ENCODE results near the gene SOX4. TPM values are rescaled to one million over a fixed set of nuclear protein-coding genes. Genes with fewer than 3 reads are reported as not detected.

Gene SOX4
- total RNA-seq, 6 experiments from 2014 or later, result 0.81 to 22.5 (median 2.4) TPM

DNA sequence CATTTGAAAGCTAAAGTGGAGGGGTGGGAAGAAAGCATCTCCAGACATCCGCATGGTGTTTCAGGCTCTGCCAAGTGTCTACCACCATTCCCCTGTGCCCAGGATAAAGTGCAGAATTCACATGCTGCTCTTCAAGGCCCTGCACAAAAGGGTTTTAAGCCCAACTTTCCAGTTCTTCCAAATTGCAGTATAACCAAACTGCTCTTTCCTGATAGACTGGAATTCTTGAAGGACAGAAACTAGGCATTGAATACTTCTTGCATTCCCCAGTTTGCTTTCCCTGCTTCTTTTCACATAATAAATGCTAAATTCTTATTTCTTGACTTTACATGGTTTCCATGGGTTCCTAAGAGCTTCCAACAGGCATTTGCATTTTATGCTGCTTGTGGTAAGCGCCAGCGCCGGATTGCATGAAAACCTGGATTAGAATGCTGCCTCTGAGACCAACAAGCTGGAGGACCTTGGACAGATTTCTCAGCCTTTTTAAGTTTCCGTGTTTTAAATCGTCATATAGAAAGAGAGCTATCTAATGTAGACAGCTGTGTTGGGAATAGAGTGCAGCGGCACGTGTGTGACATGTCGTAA, 7.9 kb downstream of the SOX4 start:
- no peak for DNase-seq
- no peak for ATAC-seq
- intact Hi-C loops (cut with DNase I), result no loop called here
- H3K4me3 ChIP-seq, result no peak overlapping the region
- no peak for TF ChIP-seq POLR2A (IDR thresholded peaks at IDR 0.05)
- TF ChIP-seq, protein P1, sequence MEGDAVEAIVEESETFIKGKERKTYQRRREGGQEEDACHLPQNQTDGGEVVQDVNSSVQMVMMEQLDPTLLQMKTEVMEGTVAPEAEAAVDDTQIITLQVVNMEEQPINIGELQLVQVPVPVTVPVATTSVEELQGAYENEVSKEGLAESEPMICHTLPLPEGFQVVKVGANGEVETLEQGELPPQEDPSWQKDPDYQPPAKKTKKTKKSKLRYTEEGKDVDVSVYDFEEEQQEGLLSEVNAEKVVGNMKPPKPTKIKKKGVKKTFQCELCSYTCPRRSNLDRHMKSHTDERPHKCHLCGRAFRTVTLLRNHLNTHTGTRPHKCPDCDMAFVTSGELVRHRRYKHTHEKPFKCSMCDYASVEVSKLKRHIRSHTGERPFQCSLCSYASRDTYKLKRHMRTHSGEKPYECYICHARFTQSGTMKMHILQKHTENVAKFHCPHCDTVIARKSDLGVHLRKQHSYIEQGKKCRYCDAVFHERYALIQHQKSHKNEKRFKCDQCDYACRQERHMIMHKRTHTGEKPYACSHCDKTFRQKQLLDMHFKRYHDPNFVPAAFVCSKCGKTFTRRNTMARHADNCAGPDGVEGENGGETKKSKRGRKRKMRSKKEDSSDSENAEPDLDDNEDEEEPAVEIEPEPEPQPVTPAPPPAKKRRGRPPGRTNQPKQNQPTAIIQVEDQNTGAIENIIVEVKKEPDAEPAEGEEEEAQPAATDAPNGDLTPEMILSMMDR (IDR thresholded peaks at IDR 0.05), result no peak
- H3K27me3 ChIP-seq, result no peaks in the 10 kb centered on the region
- 95% methylated on average over 9 of the region's 9 CpGs for WGBS (ENCODE audit: insufficient coverage, low coverage, low lambda C conversion rate, missing lambda C conversion rate)
- H3K9me3 ChIP-seq, result no peaks in the 10 kb centered on the region
- no peaks in the 10 kb centered on the region for H3K36me3 ChIP-seq
- no peak overlapping the region for H3K27ac ChIP-seq
- no peaks in the 10 kb centered on the region for H3K4me1 ChIP-seq

DNA sequence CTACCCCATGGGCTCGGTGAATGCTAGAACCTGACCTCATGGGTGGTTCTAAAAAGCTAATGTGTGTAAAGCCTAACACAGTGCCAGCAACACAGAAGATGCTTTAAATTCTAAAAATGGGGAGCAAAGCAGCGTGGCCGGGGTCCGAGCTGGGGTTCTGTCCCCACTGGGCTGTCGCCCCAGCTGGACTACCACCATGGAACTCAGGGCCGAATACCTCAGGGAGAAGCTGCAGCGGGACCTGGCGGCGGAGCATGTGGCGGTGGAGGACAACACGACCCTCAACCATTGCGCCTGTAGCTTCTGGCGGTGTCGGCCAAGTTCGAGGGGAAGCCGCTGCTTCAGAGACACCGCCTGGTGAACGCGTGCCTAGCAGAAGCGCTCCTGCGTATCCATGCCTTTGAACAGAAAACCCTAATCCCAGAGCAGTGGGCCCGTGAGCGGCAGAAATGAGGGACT, 8.4 kb downstream of the SOX4 start:
- H3K4me3 ChIP-seq, result no peak overlapping the region
- WGBS (ENCODE audit: insufficient coverage, low coverage, low lambda C conversion rate, missing lambda C conversion rate), result 97% methylated on average over 8 of the region's 23 CpGs
- no peaks in the 10 kb centered on the region for H3K9me3 ChIP-seq
- no peak for DNase-seq
- no peak overlapping the region for H3K27ac ChIP-seq
- no peak for ATAC-seq
- no peaks in the 10 kb centered on the region for H3K4me1 ChIP-seq
- H3K36me3 ChIP-seq, result no peaks in the 10 kb centered on the region
- H3K27me3 ChIP-seq, result no peaks in the 10 kb centered on the region
- no peak for TF ChIP-seq POLR2A (IDR thresholded peaks at IDR 0.05)
- TF ChIP-seq, protein P1 (IDR thresholded peaks at IDR 0.05), result no peak
- intact Hi-C loops (cut with DNase I), result no loop called here

DNA sequence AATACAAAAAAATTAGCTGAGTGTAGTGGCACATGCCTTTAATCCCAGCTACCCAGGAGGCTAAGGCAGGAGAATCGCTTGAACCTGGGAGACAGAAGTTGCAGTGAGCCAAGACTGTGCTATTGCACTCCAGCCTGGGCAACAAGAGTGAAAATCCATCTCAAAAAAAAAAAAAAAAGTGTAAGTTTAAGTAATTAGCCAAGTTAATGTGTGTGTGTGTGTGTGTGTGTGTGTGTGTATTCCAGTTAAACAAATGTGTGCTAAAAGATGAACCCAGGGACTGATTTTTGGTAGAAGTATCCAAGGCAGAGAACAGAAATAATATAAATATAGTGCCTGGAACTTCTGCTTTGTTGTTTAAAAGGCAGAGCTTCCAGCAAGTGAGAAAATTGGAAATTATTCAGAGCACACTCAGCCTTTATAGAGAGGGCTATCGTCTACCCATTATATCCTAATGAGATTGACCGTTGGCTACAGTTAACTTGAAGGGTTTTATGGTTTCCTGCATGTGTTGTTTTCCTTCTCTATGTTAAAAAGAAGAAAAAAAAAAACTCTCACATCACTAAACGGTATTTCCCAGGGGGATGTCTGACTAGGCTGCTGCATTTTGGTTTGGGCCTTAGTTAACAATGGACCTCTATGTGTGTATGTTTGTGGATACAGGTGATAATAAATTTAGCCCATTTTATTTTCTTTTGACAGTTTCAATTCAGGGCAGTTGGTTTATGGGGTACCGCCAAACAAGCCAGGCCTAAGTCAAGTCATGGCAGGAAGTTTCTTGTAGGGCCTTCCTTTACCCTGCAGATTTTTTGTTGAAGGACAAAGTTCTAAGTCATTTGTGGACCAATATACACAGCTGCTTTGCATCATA, 9.8 kb downstream of the SOX4 start:
- Histone ChIP-seq H3K27me3 (no peaks in the 10 kb centered on the region), H3K4me3 (no peak overlapping the region), H3K36me3 (no peaks in the 10 kb centered on the region), H3K4me1 (no peaks in the 10 kb centered on the region), H3K27ac (no peak overlapping the region), H3K9me3 (no peaks in the 10 kb centered on the region)
- TF ChIP-seq POLR2A (IDR thresholded peaks at IDR 0.05), result no peak
- TF ChIP-seq, protein P1 (IDR thresholded peaks at IDR 0.05), result no peak
- intact Hi-C loops (cut with DNase I), result no loop called here
- no peak for ATAC-seq
- 49% methylated on average over 5 of the region's 5 CpGs for whole genome bisulfite sequencing (ENCODE audit: insufficient coverage, low coverage, low lambda C conversion rate, missing lambda C conversion rate)
- DNase-seq, result no peak

DNA sequence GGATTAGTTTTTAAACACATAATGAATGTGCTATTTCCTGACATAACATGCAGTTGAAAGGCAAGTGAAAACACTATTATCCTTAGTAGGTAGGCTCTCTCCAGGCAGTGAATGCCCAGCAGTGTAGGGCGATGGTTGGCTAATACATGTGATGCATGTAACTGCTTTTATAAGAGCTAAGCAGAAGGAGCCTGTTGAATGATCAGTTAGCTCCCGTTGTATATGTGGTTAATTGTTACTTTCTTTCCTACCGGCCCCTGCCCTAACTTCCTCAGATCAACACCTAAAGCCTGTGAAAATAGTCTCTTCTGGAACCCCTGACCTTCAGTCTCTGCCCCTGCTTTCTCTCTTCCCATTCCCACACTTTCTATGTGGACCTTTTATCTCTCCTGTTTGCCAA, 10.5 kb downstream of the SOX4 start:
- no peak overlapping the region for H3K27ac ChIP-seq
- 38% methylated on average over 3 of the region's 3 CpGs for WGBS (ENCODE audit: insufficient coverage, low coverage, low lambda C conversion rate, missing lambda C conversion rate)
- ATAC-seq, result no peak
- H3K36me3 ChIP-seq, result no peaks in the 10 kb centered on the region
- H3K9me3 ChIP-seq, result no peaks in the 10 kb centered on the region
- no peak overlapping the region for H3K4me3 ChIP-seq
- H3K4me1 ChIP-seq, result no peaks in the 10 kb centered on the region
- no peak for TF ChIP-seq POLR2A (IDR thresholded peaks at IDR 0.05)
- TF ChIP-seq, protein P1 (IDR thresholded peaks at IDR 0.05), result no peak
- no peaks in the 10 kb centered on the region for H3K27me3 ChIP-seq
- DNase-seq, result no peak
- intact Hi-C loops (cut with DNase I), result no loop called here

Data from right lobe of liver (tissue), 6 donors.